Fibroblast of lung (primary cell): ENCODE results near the gene SOX30.

Experiments
- EZH2 ChIP-seq: IDR thresholded peaks from 2 replicates; pipeline ENCODE4 v1.5.1; 2012; ENCODE audit warnings: low read length, control low read depth, mild to moderate bottlenecking; ENCODE audit errors: missing control alignments
- TF ChIP-seq, protein P1 (sequence below), 2 donors: IDR thresholded peaks in 1 of 2; conservative IDR thresholded peaks in 1 of 2; 1 replicate in 1 of 2; 2 replicates in 1 of 2; pipeline ENCODE4 v1.5.1; 2011 to 2012; ENCODE audit warnings: low read length in 2 of 2, control low read depth in 1 of 2, inconsistent platforms in 1 of 2, low read depth in 1 of 2, mild to moderate bottlenecking in 1 of 2

DNA sequence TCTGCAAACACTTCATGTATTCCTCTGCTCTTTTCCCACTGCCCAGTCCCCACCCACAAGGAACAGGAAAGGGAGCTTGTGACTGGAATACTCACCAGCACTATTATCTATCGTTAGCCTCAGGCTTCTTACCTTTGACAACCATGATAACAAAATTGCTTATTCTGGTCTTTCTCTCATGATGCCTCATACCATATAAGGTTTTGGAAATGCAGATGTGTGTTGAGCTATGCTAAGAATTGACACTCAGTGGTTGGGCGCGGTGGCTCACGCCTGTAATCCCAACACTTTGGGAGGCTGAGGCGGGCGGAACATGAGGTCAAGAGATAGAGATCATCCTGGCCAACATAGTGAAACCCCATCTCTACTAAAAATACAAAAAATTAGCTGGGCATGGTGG is 25.4 kb downstream of the SOX30 start:
- TF ChIP-seq, protein P1, sequence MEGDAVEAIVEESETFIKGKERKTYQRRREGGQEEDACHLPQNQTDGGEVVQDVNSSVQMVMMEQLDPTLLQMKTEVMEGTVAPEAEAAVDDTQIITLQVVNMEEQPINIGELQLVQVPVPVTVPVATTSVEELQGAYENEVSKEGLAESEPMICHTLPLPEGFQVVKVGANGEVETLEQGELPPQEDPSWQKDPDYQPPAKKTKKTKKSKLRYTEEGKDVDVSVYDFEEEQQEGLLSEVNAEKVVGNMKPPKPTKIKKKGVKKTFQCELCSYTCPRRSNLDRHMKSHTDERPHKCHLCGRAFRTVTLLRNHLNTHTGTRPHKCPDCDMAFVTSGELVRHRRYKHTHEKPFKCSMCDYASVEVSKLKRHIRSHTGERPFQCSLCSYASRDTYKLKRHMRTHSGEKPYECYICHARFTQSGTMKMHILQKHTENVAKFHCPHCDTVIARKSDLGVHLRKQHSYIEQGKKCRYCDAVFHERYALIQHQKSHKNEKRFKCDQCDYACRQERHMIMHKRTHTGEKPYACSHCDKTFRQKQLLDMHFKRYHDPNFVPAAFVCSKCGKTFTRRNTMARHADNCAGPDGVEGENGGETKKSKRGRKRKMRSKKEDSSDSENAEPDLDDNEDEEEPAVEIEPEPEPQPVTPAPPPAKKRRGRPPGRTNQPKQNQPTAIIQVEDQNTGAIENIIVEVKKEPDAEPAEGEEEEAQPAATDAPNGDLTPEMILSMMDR (conservative IDR thresholded peaks at IDR 0.05 in 1 of 2, IDR thresholded peaks at IDR 0.05 in 1 of 2; ENCODE audit: low read depth in 1 of 2, low read length in 2 of 2), result no peak
- TF ChIP-seq EZH2, result no peak
